ENCODE results near the gene CABP4. TPM values are rescaled to one million over a fixed set of nuclear protein-coding genes. Genes with fewer than 3 reads are reported as not detected.

Gene CABP4
- total RNA-seq, 1 experiment from 2014 or later: not detected

DNA sequence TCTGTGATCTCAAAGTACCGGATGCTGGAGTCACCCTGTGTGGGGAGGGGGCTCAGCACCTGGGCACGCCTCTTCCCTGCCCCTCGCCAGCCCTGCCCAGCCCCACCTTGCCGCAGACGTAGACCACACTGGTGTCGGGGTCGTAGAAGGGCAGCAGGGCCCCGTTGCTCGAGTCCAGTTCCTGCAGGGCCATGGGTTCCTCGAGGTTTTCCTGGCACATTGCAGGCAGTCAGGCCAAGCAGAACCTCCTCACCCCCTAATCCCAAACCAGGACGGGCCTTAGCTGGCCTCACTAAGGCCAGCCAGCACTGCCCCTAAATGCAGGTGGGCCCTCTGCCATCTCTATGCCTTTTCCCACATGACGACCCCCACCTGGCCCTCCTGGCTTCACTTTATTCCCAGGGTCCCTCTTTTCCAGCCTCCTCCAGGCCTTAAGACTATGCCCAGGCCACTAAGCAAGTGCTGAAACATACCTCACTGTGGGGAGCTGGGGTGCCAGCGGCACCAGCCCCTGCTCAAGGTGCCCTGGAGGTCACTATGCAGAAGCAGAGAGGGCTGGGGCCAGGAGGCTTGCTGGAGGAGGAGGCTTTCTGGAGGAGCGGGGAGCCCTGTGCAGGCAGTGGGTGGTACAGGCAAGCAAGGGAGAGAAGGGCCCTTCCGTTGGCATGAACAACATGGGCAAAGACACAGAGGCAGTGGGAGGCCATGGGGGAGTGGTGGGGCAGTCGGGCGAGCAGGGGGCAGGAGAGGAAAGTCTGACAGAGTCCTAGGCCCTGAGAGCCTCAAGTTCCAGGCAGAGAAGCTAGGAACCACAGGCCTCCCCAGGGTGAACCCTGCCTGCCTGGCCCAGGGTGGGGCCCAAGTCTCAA, 14.7 kb upstream of the CABP4 start:
- Histone ChIP-seq H3K4me3 (ENCODE audit: low read depth, low read length) (no peak overlapping the region), H3K9me3 (no peaks in the 10 kb centered on the region), H3K4me1 (peaks cover 20% of the 10 kb centered on the region), H3K27me3 (replicated peaks; ENCODE audit: control insufficient read depth, insufficient read depth, low read length) (no peaks in the 10 kb centered on the region), H3K36me3 (ENCODE audit: control insufficient read depth, insufficient read depth, low read length) (peaks cover 21% of the 10 kb centered on the region)
- H3K27ac Mint-ChIP-seq (ENCODE audit: unreplicated experiment): peak overlapping the region; percentile 22
- intact Hi-C loops (cut with micrococcal nuclease; ENCODE audit: unreplicated experiment): loop anchor here (5.0 kb wide), 1 partner anchor 67 kb away; the partner anchor contains the start of genes CDK2AP2 and PITPNM1
- no peaks in the 10 kb centered on the region for H3K9me3 Mint-ChIP-seq (ENCODE audit: unreplicated experiment)
- POLR2A ChIA-PET: no interaction called here
- TF ChIP-seq, protein P1, sequence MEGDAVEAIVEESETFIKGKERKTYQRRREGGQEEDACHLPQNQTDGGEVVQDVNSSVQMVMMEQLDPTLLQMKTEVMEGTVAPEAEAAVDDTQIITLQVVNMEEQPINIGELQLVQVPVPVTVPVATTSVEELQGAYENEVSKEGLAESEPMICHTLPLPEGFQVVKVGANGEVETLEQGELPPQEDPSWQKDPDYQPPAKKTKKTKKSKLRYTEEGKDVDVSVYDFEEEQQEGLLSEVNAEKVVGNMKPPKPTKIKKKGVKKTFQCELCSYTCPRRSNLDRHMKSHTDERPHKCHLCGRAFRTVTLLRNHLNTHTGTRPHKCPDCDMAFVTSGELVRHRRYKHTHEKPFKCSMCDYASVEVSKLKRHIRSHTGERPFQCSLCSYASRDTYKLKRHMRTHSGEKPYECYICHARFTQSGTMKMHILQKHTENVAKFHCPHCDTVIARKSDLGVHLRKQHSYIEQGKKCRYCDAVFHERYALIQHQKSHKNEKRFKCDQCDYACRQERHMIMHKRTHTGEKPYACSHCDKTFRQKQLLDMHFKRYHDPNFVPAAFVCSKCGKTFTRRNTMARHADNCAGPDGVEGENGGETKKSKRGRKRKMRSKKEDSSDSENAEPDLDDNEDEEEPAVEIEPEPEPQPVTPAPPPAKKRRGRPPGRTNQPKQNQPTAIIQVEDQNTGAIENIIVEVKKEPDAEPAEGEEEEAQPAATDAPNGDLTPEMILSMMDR (IDR thresholded peaks at IDR 0.05; ENCODE audit: insufficient read depth in 1 of 2, low read depth in 1 of 2, low read length in 1 of 2, severe bottlenecking in 1 of 2, unreplicated experiment in 1 of 2): no peak
- no peak for DNase-seq
- H3K27me3 Mint-ChIP-seq (ENCODE audit: insufficient read depth, unreplicated experiment): no peaks in the 10 kb centered on the region
- peaks cover 6% of the 10 kb centered on the region for H3K4me1 Mint-ChIP-seq (ENCODE audit: low read depth, unreplicated experiment)
- no TSS peak for BruUV-seq (replicated peaks)
- H3K4me3 Mint-ChIP-seq (ENCODE audit: unreplicated experiment): peak overlapping the region; percentile 34
- peaks cover 86% of the 10 kb centered on the region for H3K36me3 Mint-ChIP-seq (ENCODE audit: insufficient read depth, unreplicated experiment)
- CTCF ChIA-PET: no interaction called here

DNA sequence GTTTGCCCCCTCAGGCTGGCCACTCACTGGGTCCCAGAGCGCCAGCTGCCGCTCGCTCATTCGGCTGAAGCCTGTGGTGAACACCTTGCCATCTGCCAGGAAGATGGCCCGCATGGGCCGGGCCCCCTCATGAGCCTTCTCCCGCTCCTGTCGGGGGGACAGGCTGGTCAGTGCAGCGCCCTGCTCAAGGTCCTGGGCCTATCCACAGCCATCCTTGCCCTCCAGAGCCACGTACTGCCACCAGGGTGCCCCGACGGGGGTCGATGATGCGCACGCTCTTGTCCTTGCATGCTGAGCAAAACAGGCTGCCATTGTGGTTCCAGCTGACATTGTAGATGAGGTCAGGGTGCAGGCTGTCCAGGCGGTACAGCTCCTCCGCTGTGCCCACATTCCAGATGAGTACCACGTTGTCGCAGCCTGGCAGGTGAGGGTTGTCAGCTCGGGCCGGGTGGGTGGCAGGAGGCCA, 14.0 kb upstream of the CABP4 start:
- CTCF ChIA-PET: no interaction called here
- H3K4me1 Mint-ChIP-seq (ENCODE audit: low read depth, unreplicated experiment): peaks cover 9% of the 10 kb centered on the region
- TF ChIP-seq, protein P1 (IDR thresholded peaks at IDR 0.05; ENCODE audit: insufficient read depth in 1 of 2, low read depth in 1 of 2, low read length in 1 of 2, severe bottlenecking in 1 of 2, unreplicated experiment in 1 of 2): no peak
- H3K4me1 ChIP-seq: peaks cover 20% of the 10 kb centered on the region
- H3K9me3 ChIP-seq: no peaks in the 10 kb centered on the region
- BruUV-seq (replicated peaks): no TSS peak
- POLR2A ChIA-PET: no interaction called here
- peaks cover 21% of the 10 kb centered on the region for H3K36me3 ChIP-seq (ENCODE audit: control insufficient read depth, insufficient read depth, low read length)
- peak overlapping the region; percentile 34 for H3K4me3 Mint-ChIP-seq (ENCODE audit: unreplicated experiment)
- H3K9me3 Mint-ChIP-seq (ENCODE audit: unreplicated experiment): no peaks in the 10 kb centered on the region
- no peak overlapping the region for H3K4me3 ChIP-seq (ENCODE audit: low read depth, low read length)
- intact Hi-C loops (cut with micrococcal nuclease; ENCODE audit: unreplicated experiment): loop anchor here (5.0 kb wide), 1 partner anchor 66 kb away; the partner anchor contains the start of genes CDK2AP2 and PITPNM1
- no peak overlapping the region for H3K27ac Mint-ChIP-seq (ENCODE audit: unreplicated experiment)
- H3K27me3 ChIP-seq (replicated peaks; ENCODE audit: control insufficient read depth, insufficient read depth, low read length): no peaks in the 10 kb centered on the region
- H3K27me3 Mint-ChIP-seq (ENCODE audit: insufficient read depth, unreplicated experiment): no peaks in the 10 kb centered on the region
- H3K36me3 Mint-ChIP-seq (ENCODE audit: insufficient read depth, unreplicated experiment): peaks cover 85% of the 10 kb centered on the region
- DNase-seq: no peak

DNA sequence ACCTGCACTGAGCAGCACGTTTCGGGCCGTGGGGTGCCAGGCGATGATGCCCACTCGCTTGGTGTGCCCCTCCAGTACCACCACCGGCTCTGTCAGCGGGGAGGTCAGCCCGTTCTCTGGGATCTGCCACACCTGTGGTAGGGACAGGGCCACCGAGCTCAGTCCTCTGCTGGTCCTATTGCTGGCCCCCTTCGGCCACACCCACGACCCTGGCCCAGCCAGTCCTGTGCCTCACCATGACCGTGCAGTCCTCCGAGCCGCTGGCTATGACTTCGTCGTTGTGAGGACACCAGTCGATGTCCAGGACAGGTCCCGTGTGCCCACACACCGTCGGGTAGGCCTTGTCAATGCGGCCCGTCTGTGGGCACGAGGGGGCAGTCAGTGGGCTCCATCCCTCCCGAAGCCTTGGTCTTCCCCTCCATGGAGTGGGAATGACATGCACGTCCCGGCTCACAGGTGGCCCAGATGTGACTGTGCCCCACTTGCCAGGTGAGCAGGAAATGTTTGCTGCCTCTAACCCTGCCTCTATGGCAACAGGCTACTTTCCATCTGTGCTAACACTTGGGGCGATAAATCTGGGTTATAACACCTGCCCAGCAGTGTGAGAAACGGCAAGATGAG, 13.3 kb upstream of the CABP4 start:
- DNase-seq: no peak
- Mint-ChIP-seq H3K4me1 (ENCODE audit: low read depth, unreplicated experiment) (peaks cover 9% of the 10 kb centered on the region), H3K4me3 (ENCODE audit: unreplicated experiment) (peak overlapping the region; percentile 90), H3K27ac (ENCODE audit: unreplicated experiment) (peak overlapping the region; percentile 83), H3K27me3 (ENCODE audit: insufficient read depth, unreplicated experiment) (no peaks in the 10 kb centered on the region), H3K36me3 (ENCODE audit: insufficient read depth, unreplicated experiment) (peaks cover 79% of the 10 kb centered on the region), H3K9me3 (ENCODE audit: unreplicated experiment) (no peaks in the 10 kb centered on the region)
- no peaks in the 10 kb centered on the region for H3K27me3 ChIP-seq (replicated peaks; ENCODE audit: control insufficient read depth, insufficient read depth, low read length)
- H3K4me1 ChIP-seq: peaks cover 20% of the 10 kb centered on the region
- peaks cover 21% of the 10 kb centered on the region for H3K36me3 ChIP-seq (ENCODE audit: control insufficient read depth, insufficient read depth, low read length)
- POLR2A ChIA-PET: no interaction called here
- intact Hi-C loops (cut with micrococcal nuclease; ENCODE audit: unreplicated experiment): loop anchor here (5.0 kb wide), 1 partner anchor 65 kb away; the partner anchor contains the start of genes CDK2AP2 and PITPNM1
- TSS peak; percentile 31 for BruUV-seq (replicated peaks)
- H3K9me3 ChIP-seq: no peaks in the 10 kb centered on the region
- TF ChIP-seq, protein P1 (IDR thresholded peaks at IDR 0.05; ENCODE audit: insufficient read depth in 1 of 2, low read depth in 1 of 2, low read length in 1 of 2, severe bottlenecking in 1 of 2, unreplicated experiment in 1 of 2): no peak
- peak overlapping the region; percentile 10; the same call in 1 of the 2 replicates for H3K4me3 ChIP-seq (ENCODE audit: low read depth, low read length)
- CTCF ChIA-PET: no interaction called here
